K562 (cell line): ENCODE measurements around the gene OR13J1. TPM values are rescaled to one million over a fixed set of nuclear protein-coding genes. Genes with fewer than 3 reads are reported as not detected.

ENCODE experiments used
- ATAC-seq: fragments of 200-7000 bp; cut with Tn5 transposase; 3 replicates; pipeline ENCODE4 v1.9.1; 2020; ENCODE audit warnings: moderate library complexity
- BruUV-seq: library from RNA; stranded (reverse); fragments of 400-500 nt; replicated peaks from 2 replicates; lab custom pipeline; 2021; lab: Mats Ljungman, UMichigan
- CTCF ChIA-PET: fragments of 300-600 bp; formaldehyde crosslinking; extraction: SDS; loops from one replicate; lab custom pipeline; 2021; ENCODE audit warnings: low intra/inter-chr PET ratio; lab: Yijun Ruan, JAX
- POLR2A ChIA-PET: fragments of 300-600, 350-650 bp; sonication (Branson Sonifier 250); formaldehyde crosslinking; extraction: SDS; loops from one replicate; lab custom pipeline; 2021; ENCODE audit warnings: antibody characterized with exemption, inconsistent platforms; lab: Yijun Ruan, JAX
- DNase-seq, 4 experiments: peaks; one replicate each; pipeline versions ENCODE4 v3.0.0 to v3.0.0-alpha.2; 2011 to 2018; ENCODE audit warnings: low spot score in 3 of 4, mixed read lengths in 3 of 4; ENCODE audit errors: extremely low read depth in 1 of 4
- FAIRE-seq: peaks from 2 replicates; lab custom pipeline; 2011; peaks lifted over from hg19 to GRCh38; lab: Jason Lieb, UNC
- H2AFZ ChIP-seq: 2 replicates; pipeline ENCODE4 v1.6.0; 2011; ENCODE audit warnings: low read depth, low read length, control low read depth, inconsistent platforms
- H3K27ac ChIP-seq: fragments of 200-600 bp; 3 replicates; pipeline ENCODE4 v1.8.0; 2011; ENCODE audit warnings: low read depth, mild to moderate bottlenecking, control low read depth, inconsistent platforms, low read length, moderate library complexity, mixed read lengths; ENCODE audit errors: extremely low read depth
- H3K27me3 ChIP-seq, 2 experiments: fragments of 300-600 bp in 1 of 2; 2 replicates in 1 of 2; 3 replicates in 1 of 2; pipeline versions ENCODE4 v1.6.0 to v1.8.0; 2011; ENCODE audit warnings: inconsistent platforms in 2 of 2, low read length in 2 of 2, mild to moderate bottlenecking in 1 of 2, mixed read lengths in 1 of 2, moderate library complexity in 1 of 2; ENCODE audit not compliant: control insufficient read depth in 2 of 2, insufficient read depth in 2 of 2
- H3K36me3 ChIP-seq: fragments of 300-600 bp; 3 replicates; pipeline ENCODE4 v1.8.0; 2011; ENCODE audit warnings: mild to moderate bottlenecking, low read length, inconsistent platforms; ENCODE audit not compliant: control insufficient read depth, insufficient read depth
- H3K4me1 ChIP-seq, 2 experiments: fragments of 200-600 bp in 1 of 2; replicated peaks in 1 of 2; 2 replicates in 1 of 2; 3 replicates in 1 of 2; pipeline versions ENCODE4 v1.5.1 to v1.8.0; 2011; ENCODE audit warnings: inconsistent platforms in 2 of 2, low read length in 2 of 2, mild to moderate bottlenecking in 1 of 2, mixed read lengths in 1 of 2, moderate library complexity in 1 of 2; ENCODE audit not compliant: control insufficient read depth in 2 of 2, insufficient read depth in 2 of 2
- H3K4me2 ChIP-seq: 2 replicates; pipeline ENCODE4 v1.6.1; 2011; ENCODE audit warnings: low read length, control low read depth, inconsistent platforms, mixed read lengths; ENCODE audit not compliant: insufficient read depth
- H3K4me3 ChIP-seq: fragments of 200-600 bp; sonication (generic), shearing (Covaris generic); 2 replicates; pipeline ENCODE4 v1.5.1; 2016; ENCODE audit warnings: control low read depth, inconsistent platforms
- H3K79me2 ChIP-seq: fragments of 200-600 bp; 3 replicates; pipeline ENCODE4 v1.8.0; 2011; ENCODE audit warnings: low read length, inconsistent platforms; ENCODE audit not compliant: control insufficient read depth, insufficient read depth
- H3K9ac ChIP-seq, 2 experiments: 2 replicates each; pipeline versions ENCODE4 v1.6.0 to v1.6.1; 2011; ENCODE audit warnings: low read depth in 2 of 2, low read length in 2 of 2, control low read depth in 1 of 2, inconsistent platforms in 1 of 2, mild to moderate bottlenecking in 1 of 2, mixed read lengths in 1 of 2; ENCODE audit not compliant: insufficient read depth in 1 of 2
- H3K9me1 ChIP-seq: one replicate; pipeline ENCODE4 v1.6.0; 2011; ENCODE audit warnings: inconsistent platforms, mild to moderate bottlenecking, low read length, moderate library complexity; ENCODE audit not compliant: control insufficient read depth, insufficient read depth
- H3K9me3 ChIP-seq: replicated peaks from 2 replicates; pipeline ENCODE4 v1.5.1; 2011; ENCODE audit warnings: low read depth, low read length, inconsistent platforms; ENCODE audit not compliant: control insufficient read depth, insufficient read depth
- H4K20me1 ChIP-seq: replicated peaks from 2 replicates; pipeline ENCODE4 v1.6.1; 2011; ENCODE audit warnings: low read length, inconsistent platforms, mixed read lengths; ENCODE audit not compliant: control insufficient read depth, insufficient read depth
- ELF2 ChIP-seq: fragments of 250-450 bp; sonication (Bioruptor Pico); IDR thresholded peaks from 2 replicates; pipeline ENCODE4 v1.5.0; 2021; ENCODE audit warnings: mild to moderate bottlenecking
- HNRNPK ChIP-seq: fragments of 200-400 bp; formaldehyde crosslinking; IDR thresholded peaks from one replicate; pipeline ENCODE4 v1.6.1; 2018; ENCODE audit warnings: mild to moderate bottlenecking, low read depth, low read length; ENCODE audit not compliant: poor library complexity, severe bottlenecking
- RBBP5 ChIP-seq: fragments of 200-600 bp; sonication (generic); IDR thresholded peaks from 2 replicates; pipeline ENCODE4 v1.6.1; 2012; ENCODE audit warnings: borderline replicate concordance, mild to moderate bottlenecking, low read length, control low read depth, inconsistent platforms; ENCODE audit not compliant: insufficient read depth, poor library complexity, severe bottlenecking
- ZNF175 ChIP-seq: fragments of 200-800 bp; sonication (Bioruptor generic); IDR thresholded peaks from 2 replicates; pipeline ENCODE4 v1.6.1; 2016; ENCODE audit warnings: low read depth, mild to moderate bottlenecking, missing genetic modification characterization, missing compliant biosample characterization
- WGBS: fragments of 100-300 bp; shearing (Covaris generic); methylation state at CpG from one replicate; pipeline ENCODE4 v1.1.6; 2016; ENCODE audit warnings: low coverage, mixed read lengths; ENCODE audit not compliant: insufficient coverage; ENCODE audit errors: missing lambda C conversion rate; 5-methylcytosine and 5-hydroxymethylcytosine counted together
- in situ Hi-C: fragments of 300-500 bp; cut with MboI; formaldehyde crosslinking; loops from 4 replicates; pipeline ENCODE4 v1.15.0; 2018; ENCODE audit warnings: inconsistent platforms, mixed read lengths
- intact Hi-C: fragments of 100-400 bp; cut with micrococcal nuclease; formaldehyde crosslinking; loops from 2 replicates; pipeline ENCODE4 v1.14.2; 2022
- polyA plus RNA-seq, 8 experiments: library from polyadenylated mRNA; depleted of rRNA in 4 of 8; stranded (reverse) in 5 of 8; unstranded in 3 of 8; fragments of >200 nt; fragmentation: Nextera tagmentation in 2 of 8; fragmentation: Illumina TruSeq in 1 of 8; extraction: Ambion mirVana in 2 of 8; extraction: Trizol in 1 of 8; gene quantifications; 2 replicates each; pipeline versions ENCODE4 v1.2.1 to v1.2.3, GENCODE V29; 2011 to 2014; ENCODE audit warnings: inconsistent platforms in 1 of 8, missing spikeins in 1 of 8
- total RNA-seq, 7 experiments: library from RNA; depleted of rRNA in 6 of 7; stranded (reverse); fragments of >200 nt in 6 of 7; fragmentation: Illumina TruSeq in 2 of 7; extraction: Trizol in 2 of 7; gene quantifications; 2 replicates each; pipeline versions ENCODE4 v1.2.1 to v1.2.3, GENCODE V29; 2011 to 2021; ENCODE audit warnings: low replicate concordance in 1 of 7
- TF ChIP-seq, protein P1 (sequence below), 2 experiments: fragments of 450-650 bp; IDR thresholded peaks; 2 replicates each; pipeline ENCODE4 v1.6.1; 2016; ENCODE audit warnings: mild to moderate bottlenecking in 2 of 2, borderline replicate concordance in 1 of 2, low read depth in 1 of 2, moderate library complexity in 1 of 2
- TF ChIP-seq, protein P2 (sequence below): fragments of 450-650 bp; IDR thresholded peaks from 2 replicates; pipeline ENCODE4 v1.6.1; 2017; ENCODE audit warnings: antibody characterized with exemption, mild to moderate bottlenecking
- TF ChIP-seq, protein P3 (sequence below): fragments of 450-650 bp; formaldehyde crosslinking; IDR thresholded peaks from 2 replicates; pipeline ENCODE4 v1.4.0; 2020; ENCODE audit warnings: mild to moderate bottlenecking, moderate library complexity

OR13J1 gene
- total and polyA plus RNA-seq, 9 of the 15 experiments (the other 6 are each of a cell fraction or from before 2014, with no cell fraction given) = not detected

GRCh38 chr9:35832814-35833213 lies 37.4 kb downstream of the OR13J1 start:
- Histone ChIP-seq H3K9me3 (no peaks in the 10 kb centered on the region), H3K9me1 (no peaks in the 10 kb centered on the region), H3K4me2 (no peak overlapping the region), H4K20me1 (no peaks in the 10 kb centered on the region), H2AFZ (no peak overlapping the region), H3K36me3 (no peaks in the 10 kb centered on the region), H3K4me3 (no peak overlapping the region), H3K27ac (no peak overlapping the region), H3K27me3 (no peaks in the 10 kb centered on the region), H3K4me1 (peaks cover 7 to 18% of the 10 kb centered on the region in 2 experiments; a peak in 4 of 5 replicates), H3K79me2 (no peaks in the 10 kb centered on the region), H3K9ac (no peak overlapping the region)
- DNase-seq (no peak), ATAC-seq (no peak), FAIRE-seq (no peak)
- ChIA-PET CTCF (no interaction called here), POLR2A (interaction anchor here (0.5 to 1.0 kb wide), 5 partner anchors 12 to 298 kb away, joined by 3 read pairs; no protein-coding TSS in a partner anchor)
- WGBS = 30% methylated on average over 4 of the region's 5 CpGs
- in situ Hi-C loops = no loop called here
- intact Hi-C loops = no loop called here
- no TSS peak for BruUV-seq
- TF ChIP-seq RBBP5 = no peak
- TF ChIP-seq HNRNPK = no peak
- TF ChIP-seq ELF2 = no peak
- no peak for TF ChIP-seq ZNF175 (CRISPR knock-in tag)
- TF ChIP-seq, protein P1, sequence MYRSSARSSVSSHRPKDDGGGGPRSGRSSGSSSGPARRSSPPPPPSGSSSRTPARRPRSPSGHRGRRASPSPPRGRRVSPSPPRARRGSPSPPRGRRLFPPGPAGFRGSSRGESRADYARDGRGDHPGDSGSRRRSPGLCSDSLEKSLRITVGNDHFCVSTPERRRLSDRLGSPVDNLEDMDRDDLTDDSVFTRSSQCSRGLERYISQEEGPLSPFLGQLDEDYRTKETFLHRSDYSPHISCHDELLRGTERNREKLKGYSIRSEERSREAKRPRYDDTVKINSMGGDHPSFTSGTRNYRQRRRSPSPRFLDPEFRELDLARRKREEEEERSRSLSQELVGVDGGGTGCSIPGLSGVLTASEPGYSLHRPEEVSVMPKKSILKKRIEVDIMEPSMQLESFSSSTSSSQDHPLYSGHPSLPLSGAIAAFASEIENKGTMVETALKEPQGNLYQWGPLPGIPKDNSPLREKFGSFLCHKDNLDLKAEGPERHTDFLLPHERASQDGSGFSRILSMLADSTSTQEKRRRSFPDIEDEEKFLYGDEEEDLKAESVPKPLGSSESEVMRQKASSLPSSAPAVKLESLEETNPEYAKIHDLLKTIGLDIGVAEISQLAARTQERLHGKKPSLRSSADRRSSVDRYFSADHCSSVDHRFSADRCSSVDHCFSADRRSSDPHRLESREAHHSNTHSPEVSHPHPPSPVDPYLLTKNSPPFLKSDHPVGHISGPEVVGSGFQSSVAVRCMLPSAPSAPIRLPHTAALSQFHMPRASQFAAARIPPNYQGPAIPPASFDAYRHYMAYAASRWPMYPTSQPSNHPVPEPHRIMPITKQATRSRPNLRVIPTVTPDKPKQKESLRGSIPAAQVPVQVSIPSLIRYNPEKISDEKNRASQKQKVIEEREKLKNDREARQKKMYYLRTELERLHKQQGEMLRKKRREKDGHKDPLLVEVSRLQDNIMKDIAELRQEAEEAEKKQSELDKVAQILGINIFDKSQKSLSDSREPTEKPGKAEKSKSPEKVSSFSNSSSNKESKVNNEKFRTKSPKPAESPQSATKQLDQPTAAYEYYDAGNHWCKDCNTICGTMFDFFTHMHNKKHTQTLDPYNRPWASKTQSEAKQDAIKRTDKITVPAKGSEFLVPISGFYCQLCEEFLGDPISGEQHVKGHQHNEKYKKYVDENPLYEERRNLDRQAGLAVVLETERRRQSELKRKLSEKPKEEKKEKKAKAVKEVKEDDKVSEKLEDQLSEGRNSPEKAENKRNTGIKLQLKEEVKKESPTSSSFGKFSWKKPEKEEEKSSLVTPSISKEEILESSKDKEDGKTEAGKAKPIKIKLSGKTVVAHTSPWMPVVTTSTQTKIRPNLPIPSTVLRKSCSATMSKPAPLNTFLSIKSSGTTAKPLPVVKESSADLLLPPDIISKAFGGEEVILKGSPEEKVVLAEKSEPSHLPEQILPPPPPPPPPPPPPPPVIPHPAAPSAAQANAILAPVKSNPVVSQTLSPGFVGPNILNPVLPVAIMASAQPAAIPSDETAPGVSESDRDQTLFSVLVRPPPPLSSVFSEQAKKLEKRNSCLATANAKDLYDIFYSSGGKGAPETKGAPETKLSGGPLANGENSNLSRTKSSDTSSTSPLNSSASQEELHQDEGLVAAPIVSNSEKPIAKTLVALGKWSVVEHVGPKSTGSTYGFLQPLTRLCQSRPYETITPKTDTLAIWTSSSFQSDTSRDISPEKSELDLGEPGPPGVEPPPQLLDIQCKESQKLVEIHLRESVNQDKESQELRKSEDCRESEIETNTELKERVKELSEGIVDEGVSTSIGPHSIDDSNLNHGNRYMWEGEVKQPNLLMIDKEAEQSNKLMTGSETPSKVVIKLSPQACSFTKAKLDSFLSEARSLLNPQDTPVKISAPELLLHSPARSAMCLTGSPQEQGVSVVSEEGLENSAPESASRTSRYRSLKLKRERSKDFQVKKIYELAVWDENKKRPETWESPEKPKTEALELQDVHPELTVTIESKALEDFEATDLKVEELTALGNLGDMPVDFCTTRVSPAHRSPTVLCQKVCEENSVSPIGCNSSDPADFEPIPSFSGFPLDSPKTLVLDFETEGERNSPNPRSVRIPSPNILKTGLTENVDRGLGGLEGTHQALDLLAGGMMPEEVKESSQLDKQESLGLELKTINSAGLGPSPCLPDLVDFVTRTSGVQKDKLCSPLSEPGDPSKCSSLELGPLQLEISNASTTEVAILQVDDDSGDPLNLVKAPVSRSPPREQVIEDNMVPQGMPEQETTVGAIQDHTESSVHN (IDR thresholded peaks at IDR 0.05; ENCODE audit: borderline replicate concordance in 1 of 2, low read depth in 1 of 2) = no peak
- TF ChIP-seq, protein P2, sequence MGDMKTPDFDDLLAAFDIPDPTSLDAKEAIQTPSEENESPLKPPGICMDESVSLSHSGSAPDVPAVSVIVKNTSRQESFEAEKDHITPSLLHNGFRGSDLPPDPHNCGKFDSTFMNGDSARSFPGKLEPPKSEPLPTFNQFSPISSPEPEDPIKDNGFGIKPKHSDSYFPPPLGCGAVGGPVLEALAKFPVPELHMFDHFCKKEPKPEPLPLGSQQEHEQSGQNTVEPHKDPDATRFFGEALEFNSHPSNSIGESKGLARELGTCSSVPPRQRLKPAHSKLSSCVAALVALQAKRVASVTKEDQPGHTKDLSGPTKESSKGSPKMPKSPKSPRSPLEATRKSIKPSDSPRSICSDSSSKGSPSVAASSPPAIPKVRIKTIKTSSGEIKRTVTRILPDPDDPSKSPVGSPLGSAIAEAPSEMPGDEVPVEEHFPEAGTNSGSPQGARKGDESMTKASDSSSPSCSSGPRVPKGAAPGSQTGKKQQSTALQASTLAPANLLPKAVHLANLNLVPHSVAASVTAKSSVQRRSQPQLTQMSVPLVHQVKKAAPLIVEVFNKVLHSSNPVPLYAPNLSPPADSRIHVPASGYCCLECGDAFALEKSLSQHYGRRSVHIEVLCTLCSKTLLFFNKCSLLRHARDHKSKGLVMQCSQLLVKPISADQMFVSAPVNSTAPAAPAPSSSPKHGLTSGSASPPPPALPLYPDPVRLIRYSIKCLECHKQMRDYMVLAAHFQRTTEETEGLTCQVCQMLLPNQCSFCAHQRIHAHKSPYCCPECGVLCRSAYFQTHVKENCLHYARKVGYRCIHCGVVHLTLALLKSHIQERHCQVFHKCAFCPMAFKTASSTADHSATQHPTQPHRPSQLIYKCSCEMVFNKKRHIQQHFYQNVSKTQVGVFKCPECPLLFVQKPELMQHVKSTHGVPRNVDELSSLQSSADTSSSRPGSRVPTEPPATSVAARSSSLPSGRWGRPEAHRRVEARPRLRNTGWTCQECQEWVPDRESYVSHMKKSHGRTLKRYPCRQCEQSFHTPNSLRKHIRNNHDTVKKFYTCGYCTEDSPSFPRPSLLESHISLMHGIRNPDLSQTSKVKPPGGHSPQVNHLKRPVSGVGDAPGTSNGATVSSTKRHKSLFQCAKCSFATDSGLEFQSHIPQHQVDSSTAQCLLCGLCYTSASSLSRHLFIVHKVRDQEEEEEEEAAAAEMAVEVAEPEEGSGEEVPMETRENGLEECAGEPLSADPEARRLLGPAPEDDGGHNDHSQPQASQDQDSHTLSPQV = no peak
- TF ChIP-seq, protein P3, sequence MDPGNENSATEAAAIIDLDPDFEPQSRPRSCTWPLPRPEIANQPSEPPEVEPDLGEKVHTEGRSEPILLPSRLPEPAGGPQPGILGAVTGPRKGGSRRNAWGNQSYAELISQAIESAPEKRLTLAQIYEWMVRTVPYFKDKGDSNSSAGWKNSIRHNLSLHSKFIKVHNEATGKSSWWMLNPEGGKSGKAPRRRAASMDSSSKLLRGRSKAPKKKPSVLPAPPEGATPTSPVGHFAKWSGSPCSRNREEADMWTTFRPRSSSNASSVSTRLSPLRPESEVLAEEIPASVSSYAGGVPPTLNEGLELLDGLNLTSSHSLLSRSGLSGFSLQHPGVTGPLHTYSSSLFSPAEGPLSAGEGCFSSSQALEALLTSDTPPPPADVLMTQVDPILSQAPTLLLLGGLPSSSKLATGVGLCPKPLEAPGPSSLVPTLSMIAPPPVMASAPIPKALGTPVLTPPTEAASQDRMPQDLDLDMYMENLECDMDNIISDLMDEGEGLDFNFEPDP (CRISPR knock-in tag) = no peak
